HG03432 (cell line): ENCODE measurements around the gene RBMY1A1.
A peak's percentile ranks its signal among the peaks of the same experiment; 100 is the strongest.
"Not testable (repeated sequence)": the region's sequence is repeated elsewhere in the genome, so short reads cannot be mapped to it uniquely, and the experiment has no call there.

Source experiments
- ATAC-seq: cut with Tn5 transposase; IDR thresholded peaks from one replicate; pipeline ENCODE4 v1.9.1; 2021; ENCODE audit warnings: mild to moderate bottlenecking, moderate library complexity; ENCODE audit not compliant: unreplicated experiment

Gene RBMY1A1

DNA sequence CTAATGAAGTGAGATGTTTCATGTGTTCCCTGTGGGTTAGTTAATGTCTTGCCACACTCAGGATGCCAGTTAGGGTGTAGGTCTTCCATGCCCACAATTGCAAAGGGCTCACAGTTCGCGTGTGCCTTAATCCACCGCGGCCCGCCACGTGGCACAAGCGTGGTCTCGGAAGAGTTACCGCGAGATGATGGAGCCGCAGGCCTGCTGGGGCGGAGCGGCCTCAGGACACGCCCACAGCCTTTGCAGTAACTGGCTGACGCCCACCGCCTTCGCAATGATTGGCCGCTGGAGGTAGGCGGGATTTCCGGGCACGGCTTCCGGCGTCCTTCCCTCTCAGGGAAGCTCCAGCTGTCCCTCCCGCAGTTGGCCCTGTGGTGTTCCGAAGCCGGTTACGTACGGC lies at the start of gene RBMY1A1:
RBMY1A1 (plus strand) TSS at position 301 of the 400 bp plus-strand sequence. CDS start 2,013 bp downstream, outside the sequence.
- ATAC-seq, result not testable (repeated sequence)

DNA sequence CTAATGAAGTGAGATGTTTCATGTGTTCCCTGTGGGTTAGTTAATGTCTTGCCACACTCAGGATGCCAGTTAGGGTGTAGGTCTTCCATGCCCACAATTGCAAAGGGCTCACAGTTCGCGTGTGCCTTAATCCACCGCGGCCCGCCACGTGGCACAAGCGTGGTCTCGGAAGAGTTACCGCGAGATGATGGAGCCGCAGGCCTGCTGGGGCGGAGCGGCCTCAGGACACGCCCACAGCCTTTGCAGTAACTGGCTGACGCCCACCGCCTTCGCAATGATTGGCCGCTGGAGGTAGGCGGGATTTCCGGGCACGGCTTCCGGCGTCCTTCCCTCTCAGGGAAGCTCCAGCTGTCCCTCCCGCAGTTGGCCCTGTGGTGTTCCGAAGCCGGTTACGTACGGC lies 23.6 kb upstream of the RBMY1A1 start, which contains the start of gene RBMY1B:
RBMY1B (plus strand) TSS at position 301 of the 400 bp plus-strand sequence. CDS start 2,013 bp downstream, outside the sequence.
- ATAC-seq, result not testable (repeated sequence)

DNA sequence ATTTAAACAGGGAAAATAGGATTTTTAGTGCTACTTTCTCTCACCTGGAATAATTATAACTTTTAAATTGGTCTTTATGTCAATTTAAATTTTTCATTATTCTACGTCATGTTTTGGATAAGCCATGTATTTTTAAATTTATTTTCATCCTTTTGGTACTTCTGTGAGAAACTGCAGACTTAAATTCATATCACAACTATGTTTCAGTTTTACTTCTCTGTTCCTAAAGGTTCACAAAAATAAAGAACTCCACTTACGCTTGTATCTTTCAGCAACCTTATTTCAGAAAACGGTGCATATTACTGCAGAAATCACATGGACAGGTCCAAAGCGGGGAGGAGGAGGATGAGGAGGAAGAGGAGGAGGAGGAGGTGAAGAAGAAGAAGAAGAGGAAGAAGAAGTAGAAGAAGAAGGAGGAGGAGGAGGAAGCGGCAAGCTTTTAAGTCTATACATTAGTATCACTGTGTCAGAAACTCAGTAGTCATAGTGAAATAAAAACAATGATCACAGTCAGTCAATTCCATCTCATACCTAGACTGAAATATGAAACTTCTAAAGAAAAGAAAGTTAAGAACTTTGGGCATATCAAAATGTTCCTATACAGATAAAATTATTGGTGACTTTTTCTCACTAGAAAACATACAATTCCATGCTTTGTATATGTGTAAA lies 24.8 kb downstream of the RBMY1A1 start:
- ATAC-seq, result peak; percentile 94

DNA sequence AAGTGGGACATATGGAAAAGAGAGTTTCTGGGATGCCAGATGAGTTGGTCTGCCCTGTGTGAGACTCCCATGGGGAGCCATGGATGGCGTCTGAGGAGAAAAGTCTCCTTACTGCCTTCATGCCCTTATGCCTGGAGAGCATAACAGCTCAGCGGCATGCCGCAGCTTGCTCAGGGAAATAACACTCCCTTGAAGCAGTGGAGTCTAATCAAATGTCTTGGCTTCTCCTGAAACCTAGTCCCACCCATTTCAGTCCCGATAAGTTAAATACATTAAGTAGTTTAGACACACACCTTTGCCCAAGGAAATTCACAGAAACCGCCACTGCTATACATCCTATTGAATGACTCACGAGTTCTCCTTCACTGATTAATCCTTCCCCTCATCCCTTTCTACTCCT lies 50.8 kb downstream of the RBMY1A1 start:
- no peak for ATAC-seq

DNA sequence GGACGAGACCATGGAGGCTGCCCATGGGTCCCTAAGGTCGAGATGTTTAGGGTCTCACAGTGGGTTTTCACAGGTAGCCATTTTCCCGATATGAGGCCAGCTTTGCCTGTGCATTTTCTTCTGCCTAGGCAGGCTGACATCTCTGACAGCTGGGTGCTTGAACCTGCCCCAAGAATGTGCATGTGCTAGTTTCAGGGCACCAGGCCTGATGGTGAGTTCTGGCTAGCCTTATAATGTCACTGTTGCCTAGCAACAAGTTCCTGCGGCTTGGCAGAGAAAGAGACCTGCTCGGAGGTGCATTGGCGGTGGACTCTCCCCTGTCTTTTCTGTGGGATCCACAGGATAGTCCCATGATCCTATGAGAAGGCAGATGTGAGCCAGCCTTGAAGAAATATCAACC lies 51.8 kb downstream of the RBMY1A1 start:
- ATAC-seq, result not testable (repeated sequence)

DNA sequence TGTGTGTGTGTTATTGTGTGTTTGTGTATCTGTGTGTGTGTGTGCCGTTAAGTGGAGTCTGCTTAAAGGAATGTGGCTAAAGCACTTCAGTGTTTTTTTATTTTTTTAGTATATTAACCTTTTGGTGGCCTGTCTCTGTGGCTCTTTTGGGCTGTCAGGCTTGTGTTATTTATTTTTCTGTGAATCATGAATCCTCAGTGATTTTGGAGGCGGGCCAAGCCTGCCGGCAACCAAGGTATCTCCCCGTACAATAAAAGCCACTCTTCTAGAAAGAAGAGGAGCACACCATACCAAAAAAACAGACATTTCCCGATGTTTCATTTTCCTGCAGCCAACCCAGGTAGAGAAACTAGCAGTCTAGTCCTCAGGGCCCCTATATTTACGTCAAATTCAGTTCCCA lies 57.4 kb downstream of the RBMY1A1 start:
- ATAC-seq, result no peak

DNA sequence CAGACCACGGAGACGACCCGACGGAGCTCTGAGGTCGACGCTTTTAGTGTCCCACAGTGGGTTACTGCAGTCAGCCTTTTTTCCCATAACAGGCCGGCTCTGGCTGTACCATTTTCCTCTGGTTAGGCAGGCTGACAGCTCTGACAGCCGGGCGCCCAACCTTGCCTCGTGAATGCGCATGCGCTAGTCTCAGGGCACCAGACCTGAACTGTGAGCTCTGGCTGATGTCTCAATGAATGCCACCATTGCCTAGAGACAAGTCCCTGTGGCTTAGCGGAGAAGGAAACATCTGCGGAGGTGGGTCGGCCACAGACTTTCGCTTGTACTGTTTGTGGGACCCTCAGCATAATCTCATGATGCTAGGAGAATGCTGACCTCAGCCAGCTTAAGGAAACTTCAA lies 61.6 kb downstream of the RBMY1A1 start:
- not testable (repeated sequence) for ATAC-seq
